Neural cell (in vitro differentiated cells): ENCODE data around the gene ACAD11. TPM values are rescaled to one million over a fixed set of nuclear protein-coding genes. Genes with fewer than 3 reads are reported as not detected.

Experiments
- H2AFZ ChIP-seq: fragments of 200-600, 300-800 bp; sonication (generic), shearing (Covaris generic); 2 replicates; pipeline ENCODE4 v1.6.0; 2014; ENCODE audit warnings: low read depth, mild to moderate bottlenecking, antibody characterized with exemption, low read length, moderate library complexity
- H3F3A ChIP-seq: fragments of 200-600 bp; shearing (Covaris generic); 2 replicates; pipeline ENCODE4 v1.6.1; 2016; ENCODE audit warnings: mild to moderate bottlenecking, moderate library complexity, mixed read lengths, antibody characterized with exemption, low read length; ENCODE audit not compliant: insufficient read depth, poor library complexity, severe bottlenecking
- H3K27ac ChIP-seq: fragments of 200-600, 300-800 bp; sonication (generic), shearing (Covaris generic); 2 replicates; pipeline ENCODE4 v1.5.1; 2014; ENCODE audit warnings: mild to moderate bottlenecking, low read length, moderate library complexity
- H3K27me3 ChIP-seq: fragments of 300-800, 200-600 bp; sonication (generic), shearing (Covaris generic); 2 replicates; pipeline ENCODE4 v1.6.0; 2014; ENCODE audit warnings: mild to moderate bottlenecking, low read depth, low read length, moderate library complexity; ENCODE audit not compliant: insufficient read depth
- H3K36me3 ChIP-seq: fragments of 300-800, 200-600 bp; sonication (generic), shearing (Covaris generic); 2 replicates; pipeline ENCODE4 v1.5.1; 2014; ENCODE audit warnings: mild to moderate bottlenecking, antibody characterized with exemption, low read length, moderate library complexity; ENCODE audit not compliant: insufficient read depth
- H3K4me2 ChIP-seq: fragments of 300-800, 200-600 bp; sonication (generic), shearing (Covaris generic); 2 replicates; pipeline ENCODE4 v1.6.0; 2014; ENCODE audit warnings: mild to moderate bottlenecking, low read length
- H3K4me3 ChIP-seq: fragments of 300-800, 200-600 bp; sonication (generic), shearing (Covaris generic); 2 replicates; pipeline ENCODE4 v1.5.1; 2014; ENCODE audit warnings: mild to moderate bottlenecking, low read length, moderate library complexity
- H3K79me2 ChIP-seq: fragments of 200-600 bp; shearing (Covaris generic); replicated peaks from 2 replicates; pipeline ENCODE4 v1.6.0; 2014; ENCODE audit warnings: mild to moderate bottlenecking, low read length, moderate library complexity; ENCODE audit not compliant: insufficient read depth
- H3K9ac ChIP-seq: fragments of 300-800, 200-600 bp; sonication (generic), shearing (Covaris generic); 2 replicates; pipeline ENCODE4 v1.6.1; 2016; ENCODE audit warnings: mild to moderate bottlenecking, low read length, mixed read lengths
- H3K9me2 ChIP-seq: fragments of 200-600 bp; shearing (Covaris generic); 2 replicates; pipeline ENCODE4 v1.6.1; 2016; ENCODE audit warnings: mild to moderate bottlenecking, low read length, mixed read lengths; ENCODE audit not compliant: insufficient read depth
- H3K9me3 ChIP-seq: fragments of 200-600, 300-800 bp; sonication (generic), shearing (Covaris generic); 2 replicates; pipeline ENCODE4 v1.6.1; 2016; ENCODE audit warnings: mild to moderate bottlenecking, mixed run types, low read length, moderate library complexity, mixed read lengths
- H4K20me1 ChIP-seq: fragments of 200-600 bp; shearing (Covaris generic); 2 replicates; pipeline ENCODE4 v1.6.1; 2016; ENCODE audit warnings: mild to moderate bottlenecking, mixed run types; ENCODE audit not compliant: insufficient read depth
- CTCF ChIP-seq: fragments of 450-650 bp; IDR thresholded peaks from 2 replicates; pipeline ENCODE4 v1.5.1; 2014; ENCODE audit warnings: antibody characterized with exemption, mild to moderate bottlenecking, moderate library complexity; ENCODE audit not compliant: poor library complexity, severe bottlenecking
- EP300 ChIP-seq: fragments of 450-650 bp; conservative IDR thresholded peaks from 2 replicates; pipeline ENCODE4 v1.6.1; 2014; ENCODE audit warnings: antibody characterized with exemption, mild to moderate bottlenecking, moderate library complexity; ENCODE audit not compliant: poor library complexity, severe bottlenecking
- EZH2 ChIP-seq: fragments of 200-600, 300-800 bp; shearing (Covaris generic), sonication (generic); IDR thresholded peaks from 2 replicates; pipeline ENCODE4 v1.6.1; 2014; ENCODE audit warnings: antibody characterized with exemption, low read length, borderline replicate concordance, mild to moderate bottlenecking; ENCODE audit not compliant: insufficient read depth, poor library complexity, severe bottlenecking
- MXI1 ChIP-seq: fragments of 450-650 bp; conservative IDR thresholded peaks from 2 replicates; pipeline ENCODE4 v1.6.1; 2014; ENCODE audit warnings: antibody characterized with exemption, mild to moderate bottlenecking; ENCODE audit not compliant: poor library complexity, severe bottlenecking
- POLR2AphosphoS5 ChIP-seq: IDR thresholded peaks from 2 replicates; pipeline ENCODE4 v1.6.1; 2012
- RAD21 ChIP-seq: fragments of 450-650 bp; conservative IDR thresholded peaks from 2 replicates; pipeline ENCODE4 v1.6.1; 2014; ENCODE audit warnings: antibody characterized with exemption, mild to moderate bottlenecking, moderate library complexity
- SMC3 ChIP-seq: fragments of 450-650 bp; conservative IDR thresholded peaks from 2 replicates; pipeline ENCODE4 v1.6.1; 2014; ENCODE audit warnings: antibody characterized with exemption, mild to moderate bottlenecking, moderate library complexity; ENCODE audit not compliant: poor library complexity
- TAF1 ChIP-seq: IDR thresholded peaks from 2 replicates; pipeline ENCODE4 v1.6.1; 2012; ENCODE audit warnings: low read depth
- polyA plus RNA-seq: library from polyadenylated mRNA; depleted of rRNA; stranded (reverse); fragments of >200 nt; gene quantifications from 2 replicates; pipeline ENCODE4 v1.2.3, GENCODE V29; 2014
- TF ChIP-seq, protein P1 (sequence below): IDR thresholded peaks from 2 replicates; pipeline ENCODE4 v1.6.1; 2012; ENCODE audit warnings: borderline replicate concordance

Gene ACAD11
- polyA plus RNA-seq, 1 donor from 2014 or later = 19.2 TPM

DNA sequence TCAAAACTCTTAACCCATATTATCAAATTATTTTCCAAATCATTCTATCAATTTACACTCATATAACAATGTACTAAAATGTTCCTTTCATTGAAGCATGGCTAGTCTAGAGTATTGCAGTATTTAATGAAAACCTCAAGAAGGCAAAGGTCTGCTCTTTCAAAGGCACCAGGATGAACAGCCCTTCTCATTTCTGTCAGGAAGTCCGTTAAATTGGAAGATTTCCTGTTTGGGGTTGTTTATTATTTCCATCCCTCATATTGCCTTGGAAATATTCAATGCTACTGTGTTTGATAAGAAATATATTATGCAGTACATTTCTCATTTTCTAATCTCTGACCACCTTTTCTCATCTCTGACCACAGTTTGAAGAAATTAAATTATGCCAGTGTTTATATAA is 37.5 kb downstream of the ACAD11 start:
- Histone ChIP-seq H2AFZ (no peak overlapping the region), H3K9me3 (no peaks in the 10 kb centered on the region), H4K20me1 (no peaks in the 10 kb centered on the region), H3F3A (no peaks in the 10 kb centered on the region), H3K4me2 (no peak overlapping the region), H3K79me2 (no peaks in the 10 kb centered on the region), H3K27ac (no peak overlapping the region), H3K4me3 (no peak overlapping the region), H3K36me3 (no peaks in the 10 kb centered on the region), H3K9ac (no peak overlapping the region), H3K27me3 (no peaks in the 10 kb centered on the region), H3K9me2 (no peaks in the 10 kb centered on the region)
- TF ChIP-seq SMC3 (no peak), CTCF (no peak), EP300 (no peak)

DNA sequence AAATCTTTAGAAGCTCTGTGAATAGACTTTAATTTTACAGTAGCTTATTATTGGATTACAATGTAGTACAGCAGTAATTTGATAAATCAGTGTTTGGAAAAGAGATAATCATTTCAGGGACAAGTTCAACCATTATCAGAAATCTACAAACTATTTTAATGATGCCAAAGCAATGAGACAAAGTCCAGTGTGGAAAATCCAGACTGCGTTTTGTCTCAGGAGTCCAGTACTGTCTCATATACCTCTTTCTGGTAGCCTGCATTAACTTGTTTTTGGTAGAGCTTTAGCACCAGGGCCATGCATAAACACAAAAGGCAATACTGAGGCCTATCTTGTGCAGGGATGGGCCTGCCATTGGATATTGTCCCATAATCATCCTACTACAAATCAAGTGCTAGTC is 42.8 kb downstream of the ACAD11 start:
- H4K20me1 ChIP-seq = no peaks in the 10 kb centered on the region
- H3K27ac ChIP-seq = no peak overlapping the region
- H3F3A ChIP-seq = no peaks in the 10 kb centered on the region
- H3K4me2 ChIP-seq = no peak overlapping the region
- no peak overlapping the region for H3K9ac ChIP-seq
- no peaks in the 10 kb centered on the region for H3K79me2 ChIP-seq
- no peaks in the 10 kb centered on the region for H3K36me3 ChIP-seq
- no peaks in the 10 kb centered on the region for H3K9me3 ChIP-seq
- no peak overlapping the region for H2AFZ ChIP-seq
- no peak for TF ChIP-seq CTCF
- TF ChIP-seq SMC3 = no peak
- no peak for TF ChIP-seq TAF1
- no peak for TF ChIP-seq POLR2AphosphoS5
- TF ChIP-seq, protein P1, sequence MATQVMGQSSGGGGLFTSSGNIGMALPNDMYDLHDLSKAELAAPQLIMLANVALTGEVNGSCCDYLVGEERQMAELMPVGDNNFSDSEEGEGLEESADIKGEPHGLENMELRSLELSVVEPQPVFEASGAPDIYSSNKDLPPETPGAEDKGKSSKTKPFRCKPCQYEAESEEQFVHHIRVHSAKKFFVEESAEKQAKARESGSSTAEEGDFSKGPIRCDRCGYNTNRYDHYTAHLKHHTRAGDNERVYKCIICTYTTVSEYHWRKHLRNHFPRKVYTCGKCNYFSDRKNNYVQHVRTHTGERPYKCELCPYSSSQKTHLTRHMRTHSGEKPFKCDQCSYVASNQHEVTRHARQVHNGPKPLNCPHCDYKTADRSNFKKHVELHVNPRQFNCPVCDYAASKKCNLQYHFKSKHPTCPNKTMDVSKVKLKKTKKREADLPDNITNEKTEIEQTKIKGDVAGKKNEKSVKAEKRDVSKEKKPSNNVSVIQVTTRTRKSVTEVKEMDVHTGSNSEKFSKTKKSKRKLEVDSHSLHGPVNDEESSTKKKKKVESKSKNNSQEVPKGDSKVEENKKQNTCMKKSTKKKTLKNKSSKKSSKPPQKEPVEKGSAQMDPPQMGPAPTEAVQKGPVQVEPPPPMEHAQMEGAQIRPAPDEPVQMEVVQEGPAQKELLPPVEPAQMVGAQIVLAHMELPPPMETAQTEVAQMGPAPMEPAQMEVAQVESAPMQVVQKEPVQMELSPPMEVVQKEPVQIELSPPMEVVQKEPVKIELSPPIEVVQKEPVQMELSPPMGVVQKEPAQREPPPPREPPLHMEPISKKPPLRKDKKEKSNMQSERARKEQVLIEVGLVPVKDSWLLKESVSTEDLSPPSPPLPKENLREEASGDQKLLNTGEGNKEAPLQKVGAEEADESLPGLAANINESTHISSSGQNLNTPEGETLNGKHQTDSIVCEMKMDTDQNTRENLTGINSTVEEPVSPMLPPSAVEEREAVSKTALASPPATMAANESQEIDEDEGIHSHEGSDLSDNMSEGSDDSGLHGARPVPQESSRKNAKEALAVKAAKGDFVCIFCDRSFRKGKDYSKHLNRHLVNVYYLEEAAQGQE = no peak
- TF ChIP-seq EZH2 = no peak
- TF ChIP-seq MXI1 = no peak
- TF ChIP-seq EP300 = no peak
- no peak for TF ChIP-seq RAD21
- H3K9me2 ChIP-seq = no peaks in the 10 kb centered on the region
- H3K4me3 ChIP-seq = no peak overlapping the region
- H3K27me3 ChIP-seq = no peaks in the 10 kb centered on the region
